A549 (cell line): Measurements from ENCODE around the gene ARHGAP25. TPM values are rescaled to one million over a fixed set of nuclear protein-coding genes. Genes with fewer than 3 reads are reported as not detected.

Experiments
- ATAC-seq, 2 experiments: fragments of 200-7000 bp in 1 of 2; fragments of >200 bp in 1 of 2; cut with Nextera tagmentation in 1 of 2; cut with Tn5 transposase in 1 of 2; 3 replicates each; pipeline versions ENCODE4 v1.8.0 to v1.9.1; 2018 to 2020; ENCODE audit warnings: mild to moderate bottlenecking in 1 of 2, moderate library complexity in 1 of 2
- CTCF ChIA-PET: fragments of 300-600 bp; sonication (Branson Sonifier 250); formaldehyde crosslinking; extraction: SDS; loops from one replicate; lab custom pipeline; 2021; ENCODE audit warnings: antibody characterized with exemption, inconsistent platforms; lab: Yijun Ruan, JAX
- POLR2A ChIA-PET: fragments of 350-600 bp; formaldehyde crosslinking; extraction: SDS; loops from one replicate; lab custom pipeline; 2021; ENCODE audit warnings: antibody characterized with exemption, inconsistent platforms; lab: Yijun Ruan, JAX
- DNase-seq, 2 experiments: peaks; one replicate each; pipeline versions ENCODE4 v3.0.0 to v3.0.0-alpha.2; 2011 to 2016; ENCODE audit warnings: low read depth in 1 of 2, low spot score in 1 of 2
- FAIRE-seq: peaks from 2 replicates; lab custom pipeline; 2011; peaks lifted over from hg19 to GRCh38; lab: Jason Lieb, UNC
- H3K27ac ChIP-seq, 2 experiments: fragments of >200 bp; sonication (Bioruptor Twin); formaldehyde crosslinking; 3 replicates each; pipeline ENCODE4 v1.5.1; 2016 to 2017
- H3K4me1 ChIP-seq: fragments of >200 bp; sonication (Bioruptor Twin); formaldehyde crosslinking; 3 replicates; pipeline ENCODE4 v1.6.1; 2016
- H3K4me2 ChIP-seq: fragments of >200 bp; sonication (Bioruptor Twin); formaldehyde crosslinking; 3 replicates; pipeline ENCODE4 v1.6.1; 2016
- H3K4me3 ChIP-seq: fragments of >200 bp; sonication (Bioruptor Twin); formaldehyde crosslinking; 3 replicates; pipeline ENCODE4 v1.5.1; 2016
- H3K9me3 ChIP-seq: fragments of >200 bp; sonication (Bioruptor Twin); formaldehyde crosslinking; 3 replicates; pipeline ENCODE4 v1.6.1; 2016
- BCL3 ChIP-seq: fragments of >200 bp; sonication (Bioruptor Twin); formaldehyde crosslinking; IDR thresholded peaks from 3 replicates; pipeline ENCODE4 v1.6.1; 2016
- CEBPB ChIP-seq, 2 experiments: fragments of >200 bp in 1 of 2; sonication (Bioruptor Twin) in 1 of 2; formaldehyde crosslinking in 1 of 2; IDR thresholded peaks; 2 replicates each; pipeline ENCODE4 v1.6.1; 2012 to 2016
- E2F6 ChIP-seq: IDR thresholded peaks from 2 replicates; pipeline ENCODE4 v1.6.1; 2012; ENCODE audit warnings: low read depth, borderline replicate concordance
- ELK1 ChIP-seq: fragments of 150-350 bp; IDR thresholded peaks from 2 replicates; pipeline ENCODE4 v1.6.1; 2014; ENCODE audit warnings: low read depth, mild to moderate bottlenecking, low read length
- EP300 ChIP-seq, 2 experiments: fragments of >200 bp; sonication (Bioruptor Twin); formaldehyde crosslinking; IDR thresholded peaks; 2 replicates in 1 of 2; 3 replicates in 1 of 2; pipeline ENCODE4 v1.6.1; 2016 to 2017
- HEYL ChIP-seq: fragments of 250-450 bp; sonication (Bioruptor Pico); IDR thresholded peaks from 2 replicates; pipeline ENCODE4 v1.8.0; 2021; ENCODE audit warnings: mild to moderate bottlenecking, moderate library complexity
- HMGXB4 ChIP-seq: fragments of 250-450 bp; sonication (Bioruptor Pico); IDR thresholded peaks from 2 replicates; pipeline ENCODE4 v1.5.0; 2021; ENCODE audit warnings: mild to moderate bottlenecking, moderate library complexity, borderline replicate concordance
- KDM1A ChIP-seq: fragments of 200-600 bp; sonication (generic); IDR thresholded peaks from 2 replicates; pipeline ENCODE4 v1.6.1; 2016; ENCODE audit warnings: low read depth, mild to moderate bottlenecking
- KDM5A ChIP-seq: fragments of 200-600 bp; sonication (generic); IDR thresholded peaks from 2 replicates; pipeline ENCODE4 v1.6.1; 2016; ENCODE audit warnings: antibody characterized with exemption, mild to moderate bottlenecking
- MYC ChIP-seq: IDR thresholded peaks from 2 replicates; pipeline ENCODE4 v1.6.1; 2012; ENCODE audit warnings: mild to moderate bottlenecking, inconsistent platforms, low read length, improper control_type of control experiment, borderline replicate concordance
- NFE2L2 ChIP-seq: fragments of 150-350 bp; conservative IDR thresholded peaks from 2 replicates; pipeline ENCODE4 v1.6.1; 2014; ENCODE audit warnings: low read length
- PHF8 ChIP-seq: fragments of 200-600 bp; sonication (generic); IDR thresholded peaks from 2 replicates; pipeline ENCODE4 v1.6.1; 2016; ENCODE audit warnings: low read depth, mild to moderate bottlenecking, antibody characterized with exemption, moderate library complexity, borderline replicate concordance
- POLR2A ChIP-seq: IDR thresholded peaks from 2 replicates; pipeline ENCODE4 v1.6.1; 2012; ENCODE audit warnings: mild to moderate bottlenecking, low read length
- POLR2AphosphoS2 ChIP-seq: conservative IDR thresholded peaks from 2 replicates; pipeline ENCODE4 v1.6.1; 2012; ENCODE audit warnings: low read length, improper control_type of control experiment, inconsistent platforms
- RCOR1 ChIP-seq: fragments of 150-350 bp; IDR thresholded peaks from 2 replicates; pipeline ENCODE4 v1.6.1; 2014; ENCODE audit warnings: antibody characterized with exemption, low read length, low read depth
- RFX5 ChIP-seq: fragments of 450-650 bp; IDR thresholded peaks from 2 replicates; pipeline ENCODE4 v1.7.1; 2014; ENCODE audit warnings: antibody characterized with exemption, mild to moderate bottlenecking, moderate library complexity
- RNF2 ChIP-seq: fragments of 200-600 bp; sonication (generic); IDR thresholded peaks from 2 replicates; pipeline ENCODE4 v1.6.1; 2016; ENCODE audit warnings: low read depth, mild to moderate bottlenecking, antibody characterized with exemption, moderate library complexity, borderline replicate concordance
- TP53 ChIP-seq: fragments of 250-450 bp; sonication (Bioruptor Pico); IDR thresholded peaks from 2 replicates; pipeline ENCODE4 v1.5.0; 2021; ENCODE audit warnings: mild to moderate bottlenecking, moderate library complexity
- ZNF302 ChIP-seq: fragments of 250-450 bp; sonication (Bioruptor Pico); IDR thresholded peaks from 2 replicates; pipeline ENCODE4 v1.9.0; 2021; ENCODE audit warnings: inconsistent platforms, mild to moderate bottlenecking, moderate library complexity
- WGBS: methylation state at CpG from one replicate; pipeline ENCODE4 v1.1.6; 2017; ENCODE audit errors: missing lambda C conversion rate; 5-methylcytosine and 5-hydroxymethylcytosine counted together
- polyA plus RNA-seq, 4 experiments: library from polyadenylated mRNA; depleted of rRNA in 3 of 4; stranded (reverse); fragments of >200 nt; fragmentation: RNase III in 1 of 4; extraction: RNeasy Plus Mini Kit Qiagen cat#74134 plus additional on column Dnase treatment in 1 of 4; gene quantifications; 2 replicates in 3 of 4; 3 replicates in 1 of 4; pipeline ENCODE4 v1.2.3, GENCODE V29; 2011 to 2017
- TF ChIP-seq, protein P1 (sequence below): IDR thresholded peaks from 2 replicates; pipeline ENCODE4 v1.6.1; 2012
- TF ChIP-seq, protein P2 (sequence below): fragments of 200-600 bp; sonication (generic); IDR thresholded peaks from 2 replicates; pipeline ENCODE4 v1.6.1; 2016; ENCODE audit warnings: antibody characterized with exemption, mild to moderate bottlenecking, moderate library complexity
- TF ChIP-seq, protein P3 (sequence below): fragments of 450-650 bp; IDR thresholded peaks from 2 replicates; pipeline ENCODE4 v1.6.1; 2014; ENCODE audit warnings: antibody characterized with exemption

The ARHGAP25 gene
- polyA plus RNA-seq, 2 of the 4 experiments (the other 2 are of a cell fraction): 0.50 to 2.4 TPM

GRCh38 chr2:68738906-68739594 is 4.4 kb downstream of the ARHGAP25 start:
- POLR2A ChIA-PET: no interaction called here
- TF ChIP-seq E2F6 (no peak), HEYL (CRISPR knock-in tag) (no peak), EP300 (IDR thresholded peaks at IDR 0.05) (no peak), RCOR1 (no peak), MYC (no peak)
- TF ChIP-seq, protein P1, sequence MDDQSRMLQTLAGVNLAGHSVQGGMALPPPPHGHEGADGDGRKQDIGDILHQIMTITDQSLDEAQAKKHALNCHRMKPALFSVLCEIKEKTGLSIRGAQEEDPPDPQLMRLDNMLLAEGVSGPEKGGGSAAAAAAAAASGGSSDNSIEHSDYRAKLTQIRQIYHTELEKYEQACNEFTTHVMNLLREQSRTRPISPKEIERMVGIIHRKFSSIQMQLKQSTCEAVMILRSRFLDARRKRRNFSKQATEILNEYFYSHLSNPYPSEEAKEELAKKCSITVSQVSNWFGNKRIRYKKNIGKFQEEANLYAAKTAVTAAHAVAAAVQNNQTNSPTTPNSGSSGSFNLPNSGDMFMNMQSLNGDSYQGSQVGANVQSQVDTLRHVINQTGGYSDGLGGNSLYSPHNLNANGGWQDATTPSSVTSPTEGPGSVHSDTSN: no peak
- FAIRE-seq (no peak), DNase-seq (no peak), ATAC-seq (no peak)
- CTCF ChIA-PET: interaction anchor here (0.7 to 5.5 kb wide), 7 partner anchors 10 to 186 kb away, joined by 3 to 48 read pairs (median 7); no protein-coding TSS in a partner anchor
- Histone ChIP-seq H3K4me2 (no peak overlapping the region), H3K4me1 (no peaks in the 10 kb centered on the region), H3K27ac (no peak overlapping the region), H3K9me3 (no peaks in the 10 kb centered on the region), H3K4me3 (no peak overlapping the region)
- WGBS: 42% methylated on average over 3 of the region's 3 CpGs

GRCh38 chr2:68739595-68740399 is 5.2 kb downstream of the ARHGAP25 start:
- ChIA-PET CTCF (interaction anchor here (0.7 to 5.5 kb wide), 11 partner anchors 7 to 299 kb away, joined by 3 to 48 read pairs (median 4); no protein-coding TSS in a partner anchor), POLR2A (no interaction called here)
- H3K4me2 ChIP-seq: no peak overlapping the region
- H3K9me3 ChIP-seq: no peaks in the 10 kb centered on the region
- no peaks in the 10 kb centered on the region for H3K4me1 ChIP-seq
- no peak for FAIRE-seq
- no peak for ATAC-seq
- H3K27ac ChIP-seq: no peak overlapping the region
- 43% methylated on average over 6 of the region's 6 CpGs for WGBS
- H3K4me3 ChIP-seq: no peak overlapping the region
- no peak for DNase-seq
- TF ChIP-seq TP53 (CRISPR knock-in tag): no peak
- no peak for TF ChIP-seq CEBPB (IDR thresholded peaks at IDR 0.05)
- no peak for TF ChIP-seq POLR2A
- no peak for TF ChIP-seq RNF2
- no peak for TF ChIP-seq HMGXB4 (CRISPR knock-in tag)
- TF ChIP-seq RFX5: no peak
- no peak for TF ChIP-seq BCL3
- TF ChIP-seq NFE2L2: no peak
- no peak for TF ChIP-seq PHF8
- TF ChIP-seq POLR2AphosphoS2: no peak
- no peak for TF ChIP-seq ELK1
- no peak for TF ChIP-seq ZNF302 (CRISPR knock-in tag)
- TF ChIP-seq KDM1A: no peak
- TF ChIP-seq MYC: no peak
- no peak for TF ChIP-seq KDM5A
- TF ChIP-seq, protein P2, sequence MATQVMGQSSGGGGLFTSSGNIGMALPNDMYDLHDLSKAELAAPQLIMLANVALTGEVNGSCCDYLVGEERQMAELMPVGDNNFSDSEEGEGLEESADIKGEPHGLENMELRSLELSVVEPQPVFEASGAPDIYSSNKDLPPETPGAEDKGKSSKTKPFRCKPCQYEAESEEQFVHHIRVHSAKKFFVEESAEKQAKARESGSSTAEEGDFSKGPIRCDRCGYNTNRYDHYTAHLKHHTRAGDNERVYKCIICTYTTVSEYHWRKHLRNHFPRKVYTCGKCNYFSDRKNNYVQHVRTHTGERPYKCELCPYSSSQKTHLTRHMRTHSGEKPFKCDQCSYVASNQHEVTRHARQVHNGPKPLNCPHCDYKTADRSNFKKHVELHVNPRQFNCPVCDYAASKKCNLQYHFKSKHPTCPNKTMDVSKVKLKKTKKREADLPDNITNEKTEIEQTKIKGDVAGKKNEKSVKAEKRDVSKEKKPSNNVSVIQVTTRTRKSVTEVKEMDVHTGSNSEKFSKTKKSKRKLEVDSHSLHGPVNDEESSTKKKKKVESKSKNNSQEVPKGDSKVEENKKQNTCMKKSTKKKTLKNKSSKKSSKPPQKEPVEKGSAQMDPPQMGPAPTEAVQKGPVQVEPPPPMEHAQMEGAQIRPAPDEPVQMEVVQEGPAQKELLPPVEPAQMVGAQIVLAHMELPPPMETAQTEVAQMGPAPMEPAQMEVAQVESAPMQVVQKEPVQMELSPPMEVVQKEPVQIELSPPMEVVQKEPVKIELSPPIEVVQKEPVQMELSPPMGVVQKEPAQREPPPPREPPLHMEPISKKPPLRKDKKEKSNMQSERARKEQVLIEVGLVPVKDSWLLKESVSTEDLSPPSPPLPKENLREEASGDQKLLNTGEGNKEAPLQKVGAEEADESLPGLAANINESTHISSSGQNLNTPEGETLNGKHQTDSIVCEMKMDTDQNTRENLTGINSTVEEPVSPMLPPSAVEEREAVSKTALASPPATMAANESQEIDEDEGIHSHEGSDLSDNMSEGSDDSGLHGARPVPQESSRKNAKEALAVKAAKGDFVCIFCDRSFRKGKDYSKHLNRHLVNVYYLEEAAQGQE: no peak
- TF ChIP-seq E2F6: no peak
- TF ChIP-seq, protein P3, sequence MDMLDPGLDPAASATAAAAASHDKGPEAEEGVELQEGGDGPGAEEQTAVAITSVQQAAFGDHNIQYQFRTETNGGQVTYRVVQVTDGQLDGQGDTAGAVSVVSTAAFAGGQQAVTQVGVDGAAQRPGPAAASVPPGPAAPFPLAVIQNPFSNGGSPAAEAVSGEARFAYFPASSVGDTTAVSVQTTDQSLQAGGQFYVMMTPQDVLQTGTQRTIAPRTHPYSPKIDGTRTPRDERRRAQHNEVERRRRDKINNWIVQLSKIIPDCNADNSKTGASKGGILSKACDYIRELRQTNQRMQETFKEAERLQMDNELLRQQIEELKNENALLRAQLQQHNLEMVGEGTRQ: no peak
